ENCODE measurements around the gene TREH. TPM values are rescaled to one million over a fixed set of nuclear protein-coding genes. Genes with fewer than 3 reads are reported as not detected.
A peak's percentile ranks its signal among the peaks of the same experiment; 100 is the strongest.

TREH gene
- polyA plus RNA-seq, 1 of the 3 experiments (the other 2 are of a cell fraction) = not detected

GRCh38 chr11:118620529-118621070, 58.9 kb downstream of the TREH start:
- H4K20me1 ChIP-seq (ENCODE audit: insufficient read depth) = peaks cover 28% of the 10 kb centered on the region
- CTCF ChIA-PET = interaction anchor here (1.5 to 8.1 kb wide), 6 partner anchors 9 to 54 kb away, joined by 3 to 63 read pairs (median 14); partner anchors contain the start of gene PHLDB1
- H3K9me3 ChIP-seq = no peaks in the 10 kb centered on the region
- no peak overlapping the region for H2AFZ ChIP-seq (ENCODE audit: low read depth)
- POLR2A ChIA-PET = interaction anchor here (0.8 to 3.1 kb wide), 6 partner anchors 12 to 39 kb away, joined by 3 to 30 read pairs (median 8); partner anchors contain the start of gene PHLDB1
- H3K9ac ChIP-seq = peak overlapping the region; percentile 86
- H3K27ac ChIP-seq (ENCODE audit: low read depth in 2 of 2, low read length in 1 of 2) = peak overlapping the region; percentile 86 to 100
- peak overlapping the region; percentile 100 for H3K4me2 ChIP-seq
- no peaks in the 10 kb centered on the region for H3K9me2 ChIP-seq
- DNase-seq = no peak
- H3K36me3 ChIP-seq (replicated peaks in 1 of 2; ENCODE audit: control insufficient read depth in 1 of 2, insufficient read depth in 2 of 2, low read length in 1 of 2) = peaks cover 12 to 20% of the 10 kb centered on the region in 2 experiments
- H3K4me1 ChIP-seq (ENCODE audit: control insufficient read depth in 1 of 2, insufficient read depth in 2 of 2, low read depth in 1 of 2, low read length in 1 of 2) = peaks cover 50 to 61% of the 10 kb centered on the region in 2 experiments
- TF ChIP-seq EZH2phosphoT487 (IDR thresholded peaks at IDR 0.05; ENCODE audit: borderline replicate concordance, low read depth) (no peak), MEF2A (IDR thresholded peaks at IDR 0.05; ENCODE audit: borderline replicate concordance, low read depth) (no peak), TAF1 (IDR thresholded peaks at IDR 0.05; ENCODE audit: borderline replicate concordance, low read depth, low read length) (no peak), ELF1 (IDR thresholded peaks at IDR 0.05) (no peak), FOXJ3 (CRISPR knock-in tag; IDR thresholded peaks at IDR 0.05) (no peak), PBX3 (IDR thresholded peaks at IDR 0.05) (no peak), JUND (IDR thresholded peaks at IDR 0.05) (no peak)
- TF ChIP-seq, protein P1, sequence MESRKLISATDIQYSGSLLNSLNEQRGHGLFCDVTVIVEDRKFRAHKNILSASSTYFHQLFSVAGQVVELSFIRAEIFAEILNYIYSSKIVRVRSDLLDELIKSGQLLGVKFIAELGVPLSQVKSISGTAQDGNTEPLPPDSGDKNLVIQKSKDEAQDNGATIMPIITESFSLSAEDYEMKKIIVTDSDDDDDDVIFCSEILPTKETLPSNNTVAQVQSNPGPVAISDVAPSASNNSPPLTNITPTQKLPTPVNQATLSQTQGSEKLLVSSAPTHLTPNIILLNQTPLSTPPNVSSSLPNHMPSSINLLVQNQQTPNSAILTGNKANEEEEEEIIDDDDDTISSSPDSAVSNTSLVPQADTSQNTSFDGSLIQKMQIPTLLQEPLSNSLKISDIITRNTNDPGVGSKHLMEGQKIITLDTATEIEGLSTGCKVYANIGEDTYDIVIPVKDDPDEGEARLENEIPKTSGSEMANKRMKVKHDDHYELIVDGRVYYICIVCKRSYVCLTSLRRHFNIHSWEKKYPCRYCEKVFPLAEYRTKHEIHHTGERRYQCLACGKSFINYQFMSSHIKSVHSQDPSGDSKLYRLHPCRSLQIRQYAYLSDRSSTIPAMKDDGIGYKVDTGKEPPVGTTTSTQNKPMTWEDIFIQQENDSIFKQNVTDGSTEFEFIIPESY (IDR thresholded peaks at IDR 0.05; ENCODE audit: borderline replicate concordance, low read depth) = no peak
- TF ChIP-seq, protein P2, sequence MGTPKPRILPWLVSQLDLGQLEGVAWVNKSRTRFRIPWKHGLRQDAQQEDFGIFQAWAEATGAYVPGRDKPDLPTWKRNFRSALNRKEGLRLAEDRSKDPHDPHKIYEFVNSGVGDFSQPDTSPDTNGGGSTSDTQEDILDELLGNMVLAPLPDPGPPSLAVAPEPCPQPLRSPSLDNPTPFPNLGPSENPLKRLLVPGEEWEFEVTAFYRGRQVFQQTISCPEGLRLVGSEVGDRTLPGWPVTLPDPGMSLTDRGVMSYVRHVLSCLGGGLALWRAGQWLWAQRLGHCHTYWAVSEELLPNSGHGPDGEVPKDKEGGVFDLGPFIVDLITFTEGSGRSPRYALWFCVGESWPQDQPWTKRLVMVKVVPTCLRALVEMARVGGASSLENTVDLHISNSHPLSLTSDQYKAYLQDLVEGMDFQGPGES (IDR thresholded peaks at IDR 0.05; ENCODE audit: low read depth, low read length) = no peak
- TF ChIP-seq, protein P3, sequence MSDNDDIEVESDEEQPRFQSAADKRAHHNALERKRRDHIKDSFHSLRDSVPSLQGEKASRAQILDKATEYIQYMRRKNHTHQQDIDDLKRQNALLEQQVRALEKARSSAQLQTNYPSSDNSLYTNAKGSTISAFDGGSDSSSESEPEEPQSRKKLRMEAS (IDR thresholded peaks at IDR 0.05; ENCODE audit: low read depth) = no peak
- 63% methylated on average over 5 of the region's 7 CpGs for WGBS (ENCODE audit: low lambda C conversion rate)
- H3F3A ChIP-seq (replicated peaks; ENCODE audit: insufficient read depth) = peaks cover 70% of the 10 kb centered on the region
- H3K27me3 ChIP-seq (ENCODE audit: insufficient read depth) = no peaks in the 10 kb centered on the region
- H3K79me2 ChIP-seq (ENCODE audit: insufficient read depth) = peaks cover 63% of the 10 kb centered on the region
- peak overlapping the region; percentile 79 to 95 for H3K4me3 ChIP-seq (ENCODE audit: low read depth in 2 of 2, low read length in 1 of 2)

All from SK-N-SH (cell line).